ENCODE measurements around the gene AK8.

DNA sequence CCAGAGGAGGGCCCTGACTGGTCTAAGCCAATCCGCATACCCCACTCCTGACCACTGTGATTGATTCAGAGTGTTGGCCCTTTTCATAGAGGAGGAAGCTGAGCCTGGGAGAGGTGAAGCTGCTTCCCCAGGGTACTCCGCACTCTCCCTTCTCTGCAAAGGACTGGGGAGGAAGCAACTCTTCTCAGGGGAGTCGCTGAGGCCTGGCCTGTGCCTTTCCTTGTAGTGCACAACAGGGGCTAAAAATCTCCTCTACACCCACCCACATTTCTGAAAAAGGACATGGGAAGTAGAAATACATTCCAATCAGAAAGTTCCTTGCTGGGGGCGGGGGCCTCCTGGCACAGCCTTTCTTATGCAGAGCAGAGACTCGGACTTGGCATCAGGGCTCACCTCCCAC is 22.2 kb downstream of the AK8 start:
- TF ChIP-seq, protein P1, sequence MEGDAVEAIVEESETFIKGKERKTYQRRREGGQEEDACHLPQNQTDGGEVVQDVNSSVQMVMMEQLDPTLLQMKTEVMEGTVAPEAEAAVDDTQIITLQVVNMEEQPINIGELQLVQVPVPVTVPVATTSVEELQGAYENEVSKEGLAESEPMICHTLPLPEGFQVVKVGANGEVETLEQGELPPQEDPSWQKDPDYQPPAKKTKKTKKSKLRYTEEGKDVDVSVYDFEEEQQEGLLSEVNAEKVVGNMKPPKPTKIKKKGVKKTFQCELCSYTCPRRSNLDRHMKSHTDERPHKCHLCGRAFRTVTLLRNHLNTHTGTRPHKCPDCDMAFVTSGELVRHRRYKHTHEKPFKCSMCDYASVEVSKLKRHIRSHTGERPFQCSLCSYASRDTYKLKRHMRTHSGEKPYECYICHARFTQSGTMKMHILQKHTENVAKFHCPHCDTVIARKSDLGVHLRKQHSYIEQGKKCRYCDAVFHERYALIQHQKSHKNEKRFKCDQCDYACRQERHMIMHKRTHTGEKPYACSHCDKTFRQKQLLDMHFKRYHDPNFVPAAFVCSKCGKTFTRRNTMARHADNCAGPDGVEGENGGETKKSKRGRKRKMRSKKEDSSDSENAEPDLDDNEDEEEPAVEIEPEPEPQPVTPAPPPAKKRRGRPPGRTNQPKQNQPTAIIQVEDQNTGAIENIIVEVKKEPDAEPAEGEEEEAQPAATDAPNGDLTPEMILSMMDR (IDR thresholded peaks at IDR 0.05) = no peak
- TF ChIP-seq POLR2A (IDR thresholded peaks at IDR 0.05) (no peak), EP300 (IDR thresholded peaks at IDR 0.05) (no peak)

All from ovary (tissue), 3 donors.